GM12878 (cell line): ENCODE data around the gene SLC18A3. TPM values are rescaled to one million over a fixed set of nuclear protein-coding genes. Genes with fewer than 3 reads are reported as not detected.

Experiments
- ATAC-seq: fragments of 200-7000 bp; cut with Tn5 transposase; 3 replicates; pipeline ENCODE4 v1.9.1; 2020; ENCODE audit warnings: mild to moderate bottlenecking, moderate library complexity
- BruUV-seq: library from RNA; stranded (reverse); fragments of 400-500 nt; replicated peaks from 2 replicates; lab custom pipeline; 2021; lab: Mats Ljungman, UMichigan
- CTCF ChIA-PET: fragments of 300-600 bp; sonication (Branson Sonifier 250); formaldehyde crosslinking; extraction: SDS; loops from one replicate; lab custom pipeline; 2021; ENCODE audit warnings: inconsistent platforms; lab: Yijun Ruan, JAX
- POLR2A ChIA-PET: fragments of 350-600 bp; formaldehyde crosslinking; extraction: SDS; loops from one replicate; lab custom pipeline; 2021; ENCODE audit warnings: inconsistent platforms; lab: Charles Lee
- RAD21 ChIA-PET: fragments of 300-600 bp; sonication (Branson Sonifier 250); formaldehyde crosslinking; loops from one replicate; lab custom pipeline; 2023; ENCODE audit warnings: antibody characterized with exemption; ENCODE audit not compliant: unreplicated experiment; lab: Charles Lee
- SMC1A ChIA-PET: fragments of 300-600 bp; sonication (Branson Sonifier 250); formaldehyde crosslinking; loops from one replicate; lab custom pipeline; 2023; ENCODE audit not compliant: unreplicated experiment, uncharacterized antibody; lab: Charles Lee
- DNase-seq: peaks from one replicate; pipeline ENCODE4 v3.0.0-alpha.2; 2011; ENCODE audit warnings: low read depth, low spot score
- FAIRE-seq: peaks from 3 replicates; lab custom pipeline; 2011; peaks lifted over from hg19 to GRCh38; lab: Jason Lieb, UNC
- H2AFZ ChIP-seq: 2 replicates; pipeline ENCODE4 v1.6.0; 2011; ENCODE audit warnings: low read depth, low read length, control low read depth; ENCODE audit not compliant: control insufficient read depth
- H3K27ac ChIP-seq: 2 replicates; pipeline ENCODE4 v1.5.1; 2011; ENCODE audit warnings: control low read depth; ENCODE audit not compliant: control insufficient read depth, insufficient read depth
- H3K27me3 ChIP-seq, 2 experiments: replicated peaks in 1 of 2; 2 replicates each; pipeline versions ENCODE4 v1.6.0 to v1.6.1; 2011; ENCODE audit warnings: low read length in 1 of 2; ENCODE audit not compliant: control insufficient read depth in 2 of 2, insufficient read depth in 2 of 2
- H3K36me3 ChIP-seq, 2 experiments: 2 replicates each; pipeline ENCODE4 v1.5.1; 2011; ENCODE audit warnings: low read length in 1 of 2; ENCODE audit not compliant: control insufficient read depth in 2 of 2, insufficient read depth in 2 of 2
- H3K4me1 ChIP-seq: 2 replicates; pipeline ENCODE4 v1.6.1; 2011; ENCODE audit warnings: mild to moderate bottlenecking, low read length, moderate library complexity, mixed read lengths; ENCODE audit not compliant: control insufficient read depth, insufficient read depth
- H3K4me2 ChIP-seq: 2 replicates; pipeline ENCODE4 v1.6.0; 2011; ENCODE audit warnings: control low read depth; ENCODE audit not compliant: control insufficient read depth, insufficient read depth
- H3K4me3 ChIP-seq: fragments of 200-600 bp; sonication (generic); 2 replicates; pipeline ENCODE4 v1.5.1; 2016
- H3K79me2 ChIP-seq: 2 replicates; pipeline ENCODE4 v1.6.0; 2011; ENCODE audit warnings: low read length; ENCODE audit not compliant: control insufficient read depth, insufficient read depth
- H3K9ac ChIP-seq: 2 replicates; pipeline ENCODE4 v1.8.0; 2011; ENCODE audit warnings: low read length, control low read depth, mixed read lengths; ENCODE audit not compliant: control insufficient read depth, insufficient read depth
- H3K9me3 ChIP-seq: replicated peaks from 3 replicates; pipeline ENCODE4 v1.5.1; 2011; ENCODE audit warnings: mild to moderate bottlenecking, low read length; ENCODE audit not compliant: control insufficient read depth, insufficient read depth
- H4K20me1 ChIP-seq: 2 replicates; pipeline ENCODE4 v1.6.0; 2011; ENCODE audit not compliant: control insufficient read depth, insufficient read depth
- IRF4 ChIP-seq: IDR thresholded peaks from 2 replicates; pipeline ENCODE4 v1.6.1; 2011; ENCODE audit warnings: low read depth, low read length
- LARP7 ChIP-seq: fragments of 450-650 bp; IDR thresholded peaks from 2 replicates; pipeline ENCODE4 v1.6.1; 2017; ENCODE audit warnings: mild to moderate bottlenecking
- MYB ChIP-seq: fragments of 150-350 bp; IDR thresholded peaks from 2 replicates; pipeline ENCODE4 v1.6.1; 2014; ENCODE audit warnings: mild to moderate bottlenecking, low read depth, low read length, borderline replicate concordance
- WGBS: methylation state at CpG from one replicate; pipeline ENCODE4 v1.1.6; 2016; ENCODE audit warnings: low lambda C conversion rate; ENCODE audit not compliant: insufficient replicate concordance, insufficient coverage; ENCODE audit errors: missing lambda C conversion rate; 5-methylcytosine and 5-hydroxymethylcytosine counted together
- in situ Hi-C: fragments of 300-500 bp; cut with MboI; formaldehyde crosslinking; loops from 9 replicates; pipeline ENCODE4 v1.14.3; 2018; ENCODE audit warnings: mixed read lengths
- intact Hi-C: fragments of 100-400 bp; cut with micrococcal nuclease; formaldehyde crosslinking; loops from one replicate; pipeline ENCODE4 v1.14.2; 2022; ENCODE audit not compliant: unreplicated experiment
- polyA plus RNA-seq, 11 experiments: library from polyadenylated mRNA; depleted of rRNA in 4 of 11; unstranded in 6 of 11; stranded (reverse) in 5 of 11; fragments of >200 nt; fragmentation: Nextera tagmentation in 4 of 11; fragmentation: Illumina TruSeq in 1 of 11; extraction: Ambion mirVana in 4 of 11; extraction: Trizol in 1 of 11; gene quantifications; 1 replicate in 1 of 11; 2 replicates in 10 of 11; pipeline versions ENCODE4 v1.2.1 to v1.2.3, GENCODE V29; 2011 to 2016; ENCODE audit warnings: inconsistent platforms in 2 of 11, missing spikeins in 2 of 11, low read depth in 1 of 11
- total RNA-seq, 4 experiments: library from RNA; depleted of rRNA in 3 of 4; stranded (reverse); fragments of >200 nt in 3 of 4; fragmentation: Illumina TruSeq in 1 of 4; extraction: Trizol in 1 of 4; gene quantifications; 2 replicates each; pipeline versions ENCODE4 v1.2.1 to v1.2.3, GENCODE V29; 2013 to 2021

SLC18A3 gene
- total and polyA plus RNA-seq, 10 of the 15 experiments (the other 5 are each of a cell fraction or from before 2014, with no cell fraction given) = not detected

DNA sequence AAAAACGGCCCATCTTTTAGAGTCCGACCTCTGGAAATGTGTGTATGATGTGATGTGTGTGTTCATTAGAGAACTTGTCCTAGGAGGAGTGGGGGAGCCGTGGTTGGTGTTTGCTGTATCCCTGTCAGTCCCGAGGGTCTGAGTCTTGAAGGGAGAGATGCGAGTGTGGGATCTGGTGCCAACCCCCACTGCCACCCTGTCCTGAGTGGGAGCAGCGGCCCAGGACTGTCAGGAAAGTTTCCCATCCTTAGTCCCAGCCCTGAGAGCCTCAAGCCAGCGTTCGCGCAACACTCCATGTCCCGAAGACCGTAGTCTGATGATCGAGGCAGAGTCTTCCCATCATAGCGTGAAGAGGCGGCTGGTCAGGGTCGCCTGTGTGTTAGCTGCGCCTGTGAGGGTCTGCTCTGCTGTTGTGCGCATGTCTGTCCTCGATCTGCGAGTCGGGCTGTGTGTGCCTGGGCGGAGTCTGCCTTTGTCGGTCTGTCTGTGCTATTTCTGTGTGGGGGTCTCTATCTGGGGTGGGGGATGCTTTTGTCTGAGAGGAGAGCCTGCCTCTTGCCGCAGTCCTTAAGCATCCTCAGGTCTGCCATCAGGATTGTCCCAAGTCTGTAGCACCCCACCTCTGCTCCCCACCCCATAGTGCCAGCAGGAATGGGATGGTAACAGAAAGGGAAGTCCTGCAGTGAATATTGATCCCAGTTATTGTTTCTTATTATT, 3.2 kb downstream of the SLC18A3 start:
- RAD21 ChIA-PET = no interaction called here
- POLR2A ChIA-PET = no interaction called here
- Histone ChIP-seq H2AFZ (no peak overlapping the region), H3K9me3 (peaks cover 4% of the 10 kb centered on the region; the same call in 1 of the 3 replicates), H3K4me1 (no peaks in the 10 kb centered on the region), H3K79me2 (no peaks in the 10 kb centered on the region), H3K27ac (no peak overlapping the region), H3K9ac (no peak overlapping the region), H3K36me3 (no peaks in the 10 kb centered on the region), H3K27me3 (peaks cover 19 to 26% of the 10 kb centered on the region in 2 experiments), H3K4me2 (no peak overlapping the region), H3K4me3 (no peak overlapping the region), H4K20me1 (no peaks in the 10 kb centered on the region)
- 23% methylated on average over 23 of the region's 23 CpGs for WGBS
- no peak for DNase-seq
- SMC1A ChIA-PET = no interaction called here
- no TSS peak for BruUV-seq
- no peak for FAIRE-seq
- in situ Hi-C loops = no loop called here
- intact Hi-C loops = no loop called here
- TF ChIP-seq LARP7 = no peak
- CTCF ChIA-PET = no interaction called here
- no peak for ATAC-seq

DNA sequence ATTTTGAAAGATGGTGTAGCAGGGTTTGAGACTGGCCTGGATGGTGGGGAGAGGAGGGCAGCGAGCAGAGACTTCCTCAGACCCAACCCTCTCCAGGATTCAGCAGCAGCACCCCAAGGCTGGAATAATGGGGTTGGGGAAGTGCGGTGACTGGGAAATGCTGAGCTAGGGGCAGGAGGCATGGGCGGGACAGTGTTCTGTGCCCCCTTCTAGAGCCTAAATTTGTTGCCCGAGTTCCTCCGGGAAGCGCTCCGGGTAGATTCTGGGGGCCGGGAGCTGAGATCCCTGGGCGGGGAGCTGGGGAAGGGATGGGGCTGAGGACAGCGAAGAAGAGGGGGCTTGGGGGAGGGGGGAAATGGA, 3.8 kb downstream of the SLC18A3 start, which contains the start of gene CHAT:
Gene CHAT (plus strand): TSS at position 156 of the 360 bp plus-strand sequence. CDS start 153 bp downstream, at position 309.
- H3K4me1 ChIP-seq = no peaks in the 10 kb centered on the region
- 15% methylated on average over 3 of the region's 10 CpGs for WGBS
- in situ Hi-C loops = no loop called here
- H3K79me2 ChIP-seq = no peaks in the 10 kb centered on the region
- no TSS peak for BruUV-seq
- intact Hi-C loops = no loop called here
- peaks cover 17 to 22% of the 10 kb centered on the region in 2 experiments for H3K27me3 ChIP-seq
- ATAC-seq (no peak), FAIRE-seq (no peak), DNase-seq (no peak)
- H3K4me3 ChIP-seq = no peak within 1 kb of the TSS
- CTCF ChIA-PET = no interaction called here
- POLR2A ChIA-PET = interaction anchor here (0.5 kb wide), 1 partner anchor 195 kb away, joined by 3 read pairs; no protein-coding TSS in a partner anchor
- H3K36me3 ChIP-seq = no peaks in the 10 kb centered on the region
- H4K20me1 ChIP-seq = no peaks in the 10 kb centered on the region
- RAD21 ChIA-PET = no interaction called here
- H3K4me2 ChIP-seq = no peak within 1 kb of the TSS
- H2AFZ ChIP-seq = no peak within 1 kb of the TSS
- SMC1A ChIA-PET = no interaction called here
- H3K9me3 ChIP-seq = peaks cover 4% of the 10 kb centered on the region; the same call in 1 of the 3 replicates
- H3K9ac ChIP-seq = no peak within 1 kb of the TSS
- TF ChIP-seq MYB (no peak), IRF4 (no peak)
- H3K27ac ChIP-seq = no peak within 1 kb of the TSS
